HepG2 (cell line): ENCODE results near the gene ZNF444. TPM values are rescaled to one million over a fixed set of nuclear protein-coding genes. Genes with fewer than 3 reads are reported as not detected.
A peak's percentile ranks its signal among the peaks of the same experiment; 100 is the strongest.

Experiments
- EP300 ChIP-seq, 3 experiments: sonication (generic) in 1 of 3; formaldehyde crosslinking in 1 of 3; IDR thresholded peaks; 2 replicates each; pipeline versions ENCODE4 v1.5.1 to v1.6.1; 2011 to 2020; ENCODE audit warnings: low read depth in 2 of 3, low read length in 2 of 3, borderline replicate concordance in 1 of 3, improper control_type of control experiment in 1 of 3, mild to moderate bottlenecking in 1 of 3, missing genetic modification reagents in 1 of 3, moderate library complexity in 1 of 3
- HDAC1 ChIP-seq: sonication (generic); formaldehyde crosslinking; IDR thresholded peaks from 2 replicates; pipeline ENCODE4 v1.5.1; 2020; ENCODE audit warnings: mild to moderate bottlenecking, missing genetic modification reagents
- HES4 ChIP-seq: sonication (generic); formaldehyde crosslinking; IDR thresholded peaks from 2 replicates; pipeline ENCODE4 v1.9.0; 2021; ENCODE audit warnings: mild to moderate bottlenecking, missing genetic modification reagents, borderline replicate concordance
- IRF9 ChIP-seq: sonication (generic); formaldehyde crosslinking; IDR thresholded peaks from 2 replicates; pipeline ENCODE4 v1.8.0; 2022; ENCODE audit warnings: missing genetic modification reagents, mild to moderate bottlenecking, borderline replicate concordance
- KAT7 ChIP-seq: IDR thresholded peaks from 2 replicates; pipeline ENCODE4 v1.6.1; 2018; ENCODE audit warnings: borderline replicate concordance, missing compliant biosample characterization
- MYNN ChIP-seq: sonication (generic); formaldehyde crosslinking; IDR thresholded peaks from 2 replicates; pipeline ENCODE4 v1.4.0; 2020; ENCODE audit warnings: mild to moderate bottlenecking, low read depth, missing genetic modification reagents
- POLR2A ChIP-seq, 2 experiments: IDR thresholded peaks; 2 replicates each; pipeline ENCODE4 v1.6.1; 2011; ENCODE audit warnings: low read depth in 2 of 2, low read length in 2 of 2, mild to moderate bottlenecking in 1 of 2, moderate library complexity in 1 of 2; ENCODE audit not compliant: insufficient read depth in 1 of 2
- SALL2 ChIP-seq: sonication (generic); formaldehyde crosslinking; IDR thresholded peaks from 2 replicates; pipeline ENCODE4 v1.8.1; 2023; ENCODE audit warnings: mild to moderate bottlenecking, missing genetic modification reagents, inconsistent platforms
- SMAD1 ChIP-seq: sonication (generic); formaldehyde crosslinking; IDR thresholded peaks from 2 replicates; pipeline ENCODE4 v1.4.0; 2020; ENCODE audit warnings: missing genetic modification reagents, low read depth, mild to moderate bottlenecking, borderline replicate concordance
- TBX2 ChIP-seq: sonication (generic); formaldehyde crosslinking; IDR thresholded peaks from 2 replicates; pipeline ENCODE4 v1.5.0; 2020; ENCODE audit warnings: missing genetic modification reagents, mild to moderate bottlenecking, borderline replicate concordance
- TOPORS ChIP-seq: sonication (generic); formaldehyde crosslinking; IDR thresholded peaks from 2 replicates; pipeline ENCODE4 v1.8.0; 2023; ENCODE audit warnings: mild to moderate bottlenecking, missing genetic modification reagents
- ZFP62 ChIP-seq: sonication (generic); formaldehyde crosslinking; IDR thresholded peaks from 2 replicates; pipeline ENCODE4 v1.4.0; 2020; ENCODE audit warnings: missing genetic modification reagents
- ZNF232 ChIP-seq: sonication (generic); formaldehyde crosslinking; IDR thresholded peaks from 2 replicates; pipeline ENCODE4 v1.4.0; 2020; ENCODE audit warnings: missing genetic modification reagents, borderline replicate concordance
- ZNF382 ChIP-seq: sonication (generic); formaldehyde crosslinking; IDR thresholded peaks from 2 replicates; pipeline ENCODE4 v1.5.0; 2020; ENCODE audit warnings: missing genetic modification reagents, mild to moderate bottlenecking, borderline replicate concordance
- ZNF446 ChIP-seq: sonication (generic); formaldehyde crosslinking; IDR thresholded peaks from 2 replicates; pipeline ENCODE4 v1.5.0; 2020; ENCODE audit warnings: mild to moderate bottlenecking, missing genetic modification reagents
- ZNF546 ChIP-seq: sonication (generic); formaldehyde crosslinking; conservative IDR thresholded peaks from 2 replicates; pipeline ENCODE4 v1.8.1; 2023; ENCODE audit warnings: mild to moderate bottlenecking, missing genetic modification reagents
- ZNF556 ChIP-seq: sonication (generic); formaldehyde crosslinking; IDR thresholded peaks from 2 replicates; pipeline ENCODE4 v1.4.0; 2020; ENCODE audit warnings: mild to moderate bottlenecking, missing genetic modification reagents, borderline replicate concordance
- ZNF788 ChIP-seq: sonication (generic); formaldehyde crosslinking; IDR thresholded peaks from 2 replicates; pipeline ENCODE4 v1.5.0; 2020; ENCODE audit warnings: mild to moderate bottlenecking, missing genetic modification reagents, borderline replicate concordance
- polyA plus RNA-seq, 8 experiments: library from polyadenylated mRNA; depleted of rRNA in 3 of 8; stranded (reverse) in 7 of 8; unstranded in 1 of 8; fragments of >200 nt; fragmentation: Illumina TruSeq in 4 of 8; extraction: Trizol in 4 of 8; gene quantifications; 2 replicates each; pipeline versions ENCODE4 v1.2.1 to v1.2.3, GENCODE V29; 2011 to 2016; ENCODE audit warnings: low read depth in 4 of 8, missing spikeins in 1 of 8, mixed read lengths in 1 of 8; ENCODE audit not compliant: insufficient read depth in 1 of 8
- total RNA-seq, 5 experiments: library from RNA; depleted of rRNA; stranded (reverse); fragments of >200 nt; fragmentation: Illumina TruSeq; extraction: Trizol; gene quantifications; 2 replicates each; pipeline ENCODE4 v1.2.3, GENCODE V29; 2016; ENCODE audit warnings: low read depth in 1 of 5
- TF ChIP-seq, protein P1 (sequence below): sonication (generic); formaldehyde crosslinking; IDR thresholded peaks from 2 replicates; pipeline ENCODE4 v1.9.0; 2021; ENCODE audit warnings: missing genetic modification reagents, mild to moderate bottlenecking, borderline replicate concordance

ZNF444 gene
- total and polyA plus RNA-seq, 2 of the 13 experiments (the other 11 are each of a cell fraction or from before 2014, with no cell fraction given): 27.4 to 30.3 TPM

GRCh38 chr19:56119582-56119978, 21.5 kb upstream of the ZNF444 start (continued):
- 0 out of 2 replicates have a peak, but pooled peaks have one; percentile 32 for TF ChIP-seq SALL2 (CRISPR knock-in tag)
- TF ChIP-seq ZFP62 (CRISPR knock-in tag): no peak
- no peak for TF ChIP-seq EP300 (IDR thresholded peaks at IDR 0.05; ENCODE audit: low read depth in 2 of 2, low read length in 2 of 2)
- no peak for TF ChIP-seq EP300 (CRISPR knock-in tag; IDR thresholded peaks at IDR 0.05; ENCODE audit: borderline replicate concordance)
- TF ChIP-seq KAT7 (CRISPR knock-in tag): no peak
- 0 out of 2 replicates have a peak, but pooled peaks have one; percentile 16 for TF ChIP-seq ZNF232 (CRISPR knock-in tag)
- no peak for TF ChIP-seq ZNF382
- no peak for TF ChIP-seq HES4 (CRISPR knock-in tag)
- TF ChIP-seq MYNN (CRISPR knock-in tag): no peak
- TF ChIP-seq ZNF446 (CRISPR knock-in tag): no peak
- TF ChIP-seq TBX2 (CRISPR knock-in tag): no peak
- no peak; the same call in 1 of the 2 replicates for TF ChIP-seq SMAD1
- peak in 1 of 2 experiments; percentile 54; a peak in 2 of 4 replicates for TF ChIP-seq POLR2A (IDR thresholded peaks at IDR 0.05; ENCODE audit: insufficient read depth in 1 of 2, low read depth in 2 of 2, low read length in 2 of 2)
- no peak; the same call in none of the 2 replicates for TF ChIP-seq HDAC1 (CRISPR knock-in tag)
- no peak for TF ChIP-seq ZNF546 (CRISPR knock-in tag)
- no peak for TF ChIP-seq ZNF556 (CRISPR knock-in tag)
- TF ChIP-seq TOPORS (CRISPR knock-in tag): no peak
- TF ChIP-seq IRF9 (CRISPR knock-in tag): no peak
- TF ChIP-seq, protein P1, sequence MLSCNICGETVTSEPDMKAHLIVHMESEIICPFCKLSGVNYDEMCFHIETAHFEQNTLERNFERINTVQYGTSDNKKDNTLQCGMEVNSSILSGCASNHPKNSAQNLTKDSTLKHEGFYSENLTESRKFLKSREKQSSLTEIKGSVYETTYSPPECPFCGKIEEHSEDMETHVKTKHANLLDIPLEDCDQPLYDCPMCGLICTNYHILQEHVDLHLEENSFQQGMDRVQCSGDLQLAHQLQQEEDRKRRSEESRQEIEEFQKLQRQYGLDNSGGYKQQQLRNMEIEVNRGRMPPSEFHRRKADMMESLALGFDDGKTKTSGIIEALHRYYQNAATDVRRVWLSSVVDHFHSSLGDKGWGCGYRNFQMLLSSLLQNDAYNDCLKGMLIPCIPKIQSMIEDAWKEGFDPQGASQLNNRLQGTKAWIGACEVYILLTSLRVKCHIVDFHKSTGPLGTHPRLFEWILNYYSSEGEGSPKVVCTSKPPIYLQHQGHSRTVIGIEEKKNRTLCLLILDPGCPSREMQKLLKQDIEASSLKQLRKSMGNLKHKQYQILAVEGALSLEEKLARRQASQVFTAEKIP: no peak
- TF ChIP-seq ZNF788 (CRISPR knock-in tag): 0 out of 2 replicates have a peak, but pooled peaks have one; percentile 12
